CD14-positive monocyte (primary cell): ENCODE measurements around the gene DAB2IP. TPM values are rescaled to one million over a fixed set of nuclear protein-coding genes. Genes with fewer than 3 reads are reported as not detected.

Experiments
- DNase-seq, 3 donors: peaks; one replicate each; pipeline ENCODE4 v3.0.0-alpha.2; 2011 to 2022
- H2AFZ ChIP-seq: 2 replicates; pipeline ENCODE4 v1.6.0; 2012; ENCODE audit warnings: mild to moderate bottlenecking, low read depth, low read length, inconsistent platforms; ENCODE audit not compliant: insufficient read depth, poor library complexity, severe bottlenecking
- H3K27ac ChIP-seq, 2 donors: 1 replicate in 1 of 2; 2 replicates in 1 of 2; pipeline ENCODE4 v1.5.1; 2012 to 2013; ENCODE audit warnings: low read length in 2 of 2, control low read depth in 1 of 2, inconsistent platforms in 1 of 2, low read depth in 1 of 2, mild to moderate bottlenecking in 1 of 2
- H3K27me3 ChIP-seq, 2 donors: one replicate each; pipeline versions ENCODE4 v1.6.0 to v1.6.1; 2011 to 2013; ENCODE audit warnings: low read length in 2 of 2; ENCODE audit not compliant: control insufficient read depth in 2 of 2, insufficient read depth in 2 of 2
- H3K36me3 ChIP-seq, 2 donors: replicated peaks in 1 of 2; 1 replicate in 1 of 2; 2 replicates in 1 of 2; pipeline versions ENCODE4 v1.5.1 to v1.6.1; 2012 to 2013; ENCODE audit warnings: low read length in 2 of 2, control low read depth in 1 of 2, inconsistent platforms in 1 of 2, mild to moderate bottlenecking in 1 of 2; ENCODE audit not compliant: insufficient read depth in 2 of 2, control insufficient read depth in 1 of 2
- H3K4me1 ChIP-seq, 2 donors: 1 replicate in 1 of 2; 2 replicates in 1 of 2; pipeline versions ENCODE4 v1.5.1 to v1.6.1; 2012 to 2013; ENCODE audit warnings: low read length in 2 of 2, control low read depth in 1 of 2, inconsistent platforms in 1 of 2, mild to moderate bottlenecking in 1 of 2, moderate library complexity in 1 of 2; ENCODE audit not compliant: insufficient read depth in 2 of 2, control insufficient read depth in 1 of 2
- H3K4me2 ChIP-seq: replicated peaks from 2 replicates; pipeline ENCODE3; 2012; ENCODE audit warnings: low read length, moderate library complexity, mild to moderate bottlenecking; ENCODE audit not compliant: poor library complexity, severe bottlenecking; ENCODE audit errors: extremely low read depth
- H3K4me3 ChIP-seq, 3 experiments: fragments of 200-600 bp in 1 of 3; sonication (generic) in 1 of 3; replicated peaks in 1 of 3; 1 replicate in 2 of 3; 2 replicates in 1 of 3; pipeline ENCODE4 v1.5.1; 2011 to 2013; ENCODE audit warnings: low read length in 3 of 3, mild to moderate bottlenecking in 3 of 3, control low read depth in 2 of 3, low read depth in 2 of 3, inconsistent platforms in 1 of 3, moderate library complexity in 1 of 3
- H3K79me2 ChIP-seq: 2 replicates; pipeline ENCODE4 v1.6.0; 2012; ENCODE audit warnings: mild to moderate bottlenecking, control low read depth, inconsistent platforms, low read length, moderate library complexity; ENCODE audit not compliant: insufficient read depth
- H3K9ac ChIP-seq: 2 replicates; pipeline ENCODE4 v1.6.0; 2017; ENCODE audit warnings: low read length, mild to moderate bottlenecking; ENCODE audit not compliant: insufficient read depth, poor library complexity, severe bottlenecking
- H3K9me3 ChIP-seq, 2 donors: replicated peaks in 1 of 2; 1 replicate in 1 of 2; 2 replicates in 1 of 2; pipeline versions ENCODE4 v1.5.1 to v1.6.1; 2012 to 2013; ENCODE audit warnings: low read length in 2 of 2, control low read depth in 1 of 2; ENCODE audit not compliant: control insufficient read depth in 1 of 2, insufficient read depth in 1 of 2
- H4K20me1 ChIP-seq: 2 replicates; pipeline ENCODE4 v1.6.0; 2012; ENCODE audit warnings: mild to moderate bottlenecking, low read length, control low read depth, moderate library complexity; ENCODE audit not compliant: insufficient read depth
- H3K27ac Mint-ChIP-seq, 7 donors: one replicate each; pipeline ENCODE4 v1.8.0; 2020; ENCODE audit warnings: mild to moderate bottlenecking in 7 of 7, mixed read lengths in 7 of 7, moderate library complexity in 6 of 7, inconsistent platforms in 2 of 7
- H3K27me3 Mint-ChIP-seq, 3 donors: one replicate each; pipeline ENCODE4 v1.8.0; 2021 to 2022; ENCODE audit warnings: low read depth in 3 of 3, mild to moderate bottlenecking in 3 of 3, mixed read lengths in 3 of 3, moderate library complexity in 3 of 3, inconsistent platforms in 1 of 3
- H3K36me3 Mint-ChIP-seq, 2 donors: one replicate each; pipeline ENCODE4 v1.8.0; 2020; ENCODE audit warnings: mixed read lengths in 2 of 2, inconsistent platforms in 1 of 2, mild to moderate bottlenecking in 1 of 2
- H3K4me1 Mint-ChIP-seq: one replicate; pipeline ENCODE4 v1.8.0; 2020; ENCODE audit warnings: mild to moderate bottlenecking, mixed read lengths
- H3K4me3 Mint-ChIP-seq, 2 donors: one replicate each; pipeline ENCODE4 v1.8.0; 2020; ENCODE audit warnings: mild to moderate bottlenecking in 2 of 2, mixed read lengths in 2 of 2, moderate library complexity in 1 of 2
- H3K9me3 Mint-ChIP-seq, 7 donors: one replicate each; pipeline ENCODE4 v1.8.0; 2020 to 2022; ENCODE audit warnings: mixed read lengths in 7 of 7, mild to moderate bottlenecking in 6 of 7, moderate library complexity in 6 of 7, inconsistent platforms in 2 of 7
- WGBS: methylation state at CpG from one replicate; pipeline ENCODE4 v1.1.5; 2013; ENCODE audit warnings: missing lambda C conversion rate; ENCODE audit not compliant: insufficient coverage; 5-methylcytosine and 5-hydroxymethylcytosine counted together
- intact Hi-C, 2 donors: fragments of 100-400 bp; cut with micrococcal nuclease; formaldehyde crosslinking; loops; one replicate each; pipeline versions ENCODE4 v1.15.0 to v1.15.1; 2023
- polyA plus RNA-seq, 3 donors: library from polyadenylated mRNA; depleted of rRNA in 1 of 3; unstranded in 2 of 3; stranded (reverse) in 1 of 3; fragments of 300-500 nt in 2 of 3; fragments of >200 nt in 1 of 3; fragmentation: Illumina TruSeq in 2 of 3; gene quantifications; 1 replicate in 2 of 3; 2 replicates in 1 of 3; pipeline ENCODE4 v1.2.3, GENCODE V29; 2012 to 2021
- TF ChIP-seq, protein P1 (sequence below): fragments of 200-600 bp; IDR thresholded peaks from one replicate; pipeline ENCODE4 v1.8.0; 2022; ENCODE audit warnings: antibody characterized with exemption, mild to moderate bottlenecking

Gene DAB2IP
- polyA plus RNA-seq, 3 donors = 0.13 TPM; not detected in 2

DNA sequence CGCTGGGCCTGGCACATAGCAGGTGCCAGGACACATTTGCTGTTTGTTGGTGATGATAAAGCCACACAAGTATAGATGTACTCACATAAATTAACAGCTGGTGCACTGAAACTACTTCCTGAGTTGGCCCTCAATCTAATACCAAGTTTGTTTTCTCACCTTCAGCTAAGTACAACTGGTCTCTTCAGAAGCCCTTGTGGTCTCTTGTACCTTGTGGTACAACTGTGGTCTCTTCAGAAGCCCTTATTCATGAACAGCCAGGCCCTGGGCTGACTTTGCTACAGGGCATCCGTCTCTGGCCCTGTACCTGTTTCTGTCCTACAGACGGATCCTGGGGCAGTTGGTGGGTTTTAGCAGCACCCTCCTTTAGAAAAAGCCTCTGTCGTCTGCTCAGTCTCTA is 81.5 kb downstream of the DAB2IP start:
- intact Hi-C loops = no loop called here
- Histone ChIP-seq H3K79me2 (no peaks in the 10 kb centered on the region), H3K27me3 (peaks cover 13 to 28% of the 10 kb centered on the region in 2 donors), H4K20me1 (no peaks in the 10 kb centered on the region), H3K9me3 (no peaks in the 10 kb centered on the region), H2AFZ (no peak overlapping the region), H3K4me2 (no peak overlapping the region), H3K36me3 (no peaks in the 10 kb centered on the region), H3K4me1 (peaks cover 3 to 6% of the 10 kb centered on the region in 2 donors), H3K27ac (no peak overlapping the region), H3K4me3 (no peak overlapping the region), H3K9ac (no peak overlapping the region)
- Mint-ChIP-seq H3K36me3 (no peaks in the 10 kb centered on the region), H3K27me3 (peaks cover 40 to 53% (median 46%) of the 10 kb centered on the region in 3 donors), H3K4me3 (no peak overlapping the region), H3K4me1 (peaks cover 9% of the 10 kb centered on the region), H3K9me3 (peaks cover 0 to 11% (median 0%) of the 10 kb centered on the region in 7 donors), H3K27ac (no peak overlapping the region)
- TF ChIP-seq, protein P1, sequence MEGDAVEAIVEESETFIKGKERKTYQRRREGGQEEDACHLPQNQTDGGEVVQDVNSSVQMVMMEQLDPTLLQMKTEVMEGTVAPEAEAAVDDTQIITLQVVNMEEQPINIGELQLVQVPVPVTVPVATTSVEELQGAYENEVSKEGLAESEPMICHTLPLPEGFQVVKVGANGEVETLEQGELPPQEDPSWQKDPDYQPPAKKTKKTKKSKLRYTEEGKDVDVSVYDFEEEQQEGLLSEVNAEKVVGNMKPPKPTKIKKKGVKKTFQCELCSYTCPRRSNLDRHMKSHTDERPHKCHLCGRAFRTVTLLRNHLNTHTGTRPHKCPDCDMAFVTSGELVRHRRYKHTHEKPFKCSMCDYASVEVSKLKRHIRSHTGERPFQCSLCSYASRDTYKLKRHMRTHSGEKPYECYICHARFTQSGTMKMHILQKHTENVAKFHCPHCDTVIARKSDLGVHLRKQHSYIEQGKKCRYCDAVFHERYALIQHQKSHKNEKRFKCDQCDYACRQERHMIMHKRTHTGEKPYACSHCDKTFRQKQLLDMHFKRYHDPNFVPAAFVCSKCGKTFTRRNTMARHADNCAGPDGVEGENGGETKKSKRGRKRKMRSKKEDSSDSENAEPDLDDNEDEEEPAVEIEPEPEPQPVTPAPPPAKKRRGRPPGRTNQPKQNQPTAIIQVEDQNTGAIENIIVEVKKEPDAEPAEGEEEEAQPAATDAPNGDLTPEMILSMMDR = no peak
- no peak for DNase-seq
- 84% methylated on average over 3 of the region's 4 CpGs for WGBS

- Mint-ChIP-seq H3K4me1 (peaks cover 9% of the 10 kb centered on the region), H3K9me3 (peaks cover 0 to 11% (median 0%) of the 10 kb centered on the region in 7 donors)
- WGBS = no CpG with 5 or more reads among the region's 1 CpG
Measured at GRCh38 chr9:121734465-121734864, 83.0 kb downstream of the DAB2IP start.

More at GRCh38 chr9:121734465-121734864, 83.0 kb downstream of the DAB2IP start:
- no peaks in the 10 kb centered on the region for H3K36me3 Mint-ChIP-seq
- no peak overlapping the region for H3K9ac ChIP-seq
- H3K4me2 ChIP-seq = no peak overlapping the region
- peaks cover 40 to 60% (median 52%) of the 10 kb centered on the region in 3 donors for H3K27me3 Mint-ChIP-seq
- no peak overlapping the region for H2AFZ ChIP-seq
- peaks cover 13 to 29% of the 10 kb centered on the region in 2 donors for H3K27me3 ChIP-seq
- H3K4me1 ChIP-seq = peaks cover 3 to 6% of the 10 kb centered on the region in 2 donors
- peak overlapping the region in 1 of 2 donors; percentile 88 for H3K4me3 Mint-ChIP-seq
- TF ChIP-seq, protein P1 = no peak
- peak overlapping the region in 1 of 7 donors; percentile 46 for H3K27ac Mint-ChIP-seq
- no peak overlapping the region for H3K4me3 ChIP-seq
- no peaks in the 10 kb centered on the region for H3K36me3 ChIP-seq
- intact Hi-C loops = no loop called here
- DNase-seq = no peak
- no peaks in the 10 kb centered on the region for H4K20me1 ChIP-seq
- H3K9me3 ChIP-seq = no peaks in the 10 kb centered on the region
- no peaks in the 10 kb centered on the region for H3K79me2 ChIP-seq
- H3K27ac ChIP-seq = no peak overlapping the region
